ENCODE measurements around the gene TPSB2.

- TF ChIP-seq EP300 (IDR thresholded peaks at IDR 0.05; ENCODE audit: borderline replicate concordance) (no peak), RAD21 (IDR thresholded peaks at IDR 0.05; ENCODE audit: low read depth) (no peak), TEAD4 (IDR thresholded peaks at IDR 0.05) (no peak), REST (IDR thresholded peaks at IDR 0.05; ENCODE audit: low read depth) (no peak), CREB1 (IDR thresholded peaks at IDR 0.05; ENCODE audit: low read depth) (no peak), USF1 (IDR thresholded peaks at IDR 0.05) (no peak), TAF1 (IDR thresholded peaks at IDR 0.05; ENCODE audit: low read depth) (no peak)
Measured at GRCh38 chr16:1262846-1263221, 32.9 kb upstream of the TPSB2 start.

Data from Ishikawa (cell line).